Renal pelvis (tissue), 4 donors: ENCODE data around the gene CD83. TPM values are rescaled to one million over a fixed set of nuclear protein-coding genes. Genes with fewer than 3 reads are reported as not detected.

Experiments
- DNase-seq: peaks from one replicate; pipeline ENCODE4 v3.0.0-alpha.2; 2013
- polyA plus RNA-seq, 3 donors: library from polyadenylated mRNA; unstranded; fragments of 120-200 nt; gene quantifications; one replicate each; pipeline ENCODE4 v1.2.1, GENCODE V29; 2013; ENCODE audit not compliant: insufficient read length in 3 of 3

Gene CD83
- polyA plus RNA-seq, 3 donors = 9.5 to 12.7 (median 11.2) TPM

DNA sequence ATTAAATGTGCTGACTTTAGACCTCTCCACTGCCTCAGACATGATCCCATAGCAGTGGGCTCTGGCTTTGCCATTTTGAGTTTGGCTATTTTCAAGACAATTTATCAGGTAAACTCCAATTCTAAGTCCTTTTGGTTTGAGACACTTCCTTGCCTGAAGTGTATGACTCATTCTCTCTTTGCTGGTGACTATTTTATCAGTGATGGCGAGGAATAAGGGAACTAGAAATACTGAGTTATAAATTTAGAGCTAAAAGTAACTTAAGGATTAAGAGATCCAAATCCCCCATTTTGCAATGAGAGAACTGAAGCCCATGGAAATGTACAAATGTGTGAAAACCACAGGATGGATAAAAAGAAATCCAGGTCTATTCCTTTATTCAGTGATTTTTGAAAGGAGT lies 30.9 kb upstream of the CD83 start:
- DNase-seq = no peak

GRCh38 chr6:14088600-14089192 lies 28.9 kb upstream of the CD83 start:
- DNase-seq = no peak

DNA sequence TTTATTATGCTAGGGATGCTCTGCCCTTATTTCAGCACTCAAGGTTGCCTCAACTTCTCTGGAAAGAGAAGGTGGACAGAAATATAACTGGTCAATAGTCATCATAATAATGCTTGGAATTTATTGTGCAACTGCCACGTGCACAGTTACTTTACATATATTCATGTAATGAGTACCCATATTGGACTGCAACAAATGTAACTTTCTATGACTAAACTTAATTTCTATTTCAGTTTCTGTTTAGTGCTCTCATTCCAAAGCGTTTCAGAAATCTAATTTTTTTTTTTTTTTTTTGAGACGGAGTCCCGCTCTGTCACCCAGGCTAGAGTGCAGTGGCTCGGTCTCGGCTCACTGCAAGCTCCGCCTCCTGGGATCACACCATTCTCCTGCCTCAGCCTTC lies 28.3 kb upstream of the CD83 start:
- DNase-seq = no peak

- no peak for DNase-seq
These were observed 26.1 kb upstream of the CD83 start for GRCh38 chr6:14091339-14091978.

GRCh38 chr6:14092316-14092715 lies 25.3 kb upstream of the CD83 start:
- DNase-seq = no peak

- DNase-seq = no peak
These were observed 24.5 kb upstream of the CD83 start for GRCh38 chr6:14092838-14093789.

DNA sequence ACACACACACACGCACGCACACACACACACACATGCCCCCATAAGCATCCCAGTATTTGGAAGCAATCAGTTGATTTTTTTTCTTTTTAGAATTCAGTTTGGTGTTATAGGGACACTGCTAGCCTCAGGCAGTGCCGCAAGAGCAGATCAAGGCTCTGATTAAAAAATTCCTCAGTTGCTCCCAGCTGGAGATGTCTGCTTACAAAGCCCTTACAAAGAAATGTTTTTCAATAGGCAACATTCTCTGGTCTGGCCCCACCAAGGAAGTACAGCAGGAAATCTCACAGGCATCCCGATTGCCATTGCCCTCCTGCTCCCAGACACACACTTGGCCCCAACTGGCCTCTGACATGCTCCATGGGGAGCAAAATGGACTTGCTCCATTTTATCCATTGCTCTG lies 22.9 kb upstream of the CD83 start:
- no peak for DNase-seq

DNA sequence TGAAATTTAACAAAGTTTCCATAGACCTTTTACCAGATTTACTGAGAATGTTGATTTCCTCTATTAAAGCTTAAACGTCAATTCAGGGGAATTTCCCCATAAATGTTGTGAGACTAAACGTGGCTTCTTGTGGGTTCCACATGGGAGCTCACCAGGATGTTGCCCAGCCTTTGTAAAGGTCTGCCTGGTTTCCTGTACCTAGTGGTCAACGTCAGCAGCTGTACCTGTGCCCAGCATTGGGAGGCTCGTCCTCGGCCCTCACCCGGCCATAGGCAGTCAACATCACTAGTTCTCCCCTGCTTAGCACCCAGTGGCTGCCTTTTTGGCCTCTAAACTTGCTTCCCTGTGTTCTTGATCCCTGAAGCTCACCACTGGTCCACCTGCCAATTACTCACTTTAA lies 22.1 kb upstream of the CD83 start:
- no peak for DNase-seq

GRCh38 chr6:14100138-14100537 lies 17.4 kb upstream of the CD83 start:
- DNase-seq = no peak

DNA sequence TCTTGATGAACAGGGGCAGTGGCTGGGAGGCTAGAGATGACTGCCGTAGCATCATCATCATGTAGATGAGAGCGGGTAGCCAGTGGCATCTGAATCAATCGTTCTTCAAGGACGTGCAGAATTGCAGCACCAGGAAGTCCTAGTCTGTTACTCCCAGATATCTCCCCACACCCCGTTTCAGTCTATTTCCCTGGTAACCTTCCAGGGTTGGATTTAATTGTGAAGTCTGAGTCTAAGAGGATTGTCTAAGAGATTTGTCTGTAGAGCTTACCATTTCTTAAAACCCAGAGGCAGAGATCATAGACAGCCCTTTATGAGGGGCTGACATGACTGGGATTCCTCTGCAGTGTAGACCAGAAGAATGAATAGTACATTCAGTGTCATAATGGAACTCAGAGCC lies 16.6 kb upstream of the CD83 start:
- no peak for DNase-seq

DNA sequence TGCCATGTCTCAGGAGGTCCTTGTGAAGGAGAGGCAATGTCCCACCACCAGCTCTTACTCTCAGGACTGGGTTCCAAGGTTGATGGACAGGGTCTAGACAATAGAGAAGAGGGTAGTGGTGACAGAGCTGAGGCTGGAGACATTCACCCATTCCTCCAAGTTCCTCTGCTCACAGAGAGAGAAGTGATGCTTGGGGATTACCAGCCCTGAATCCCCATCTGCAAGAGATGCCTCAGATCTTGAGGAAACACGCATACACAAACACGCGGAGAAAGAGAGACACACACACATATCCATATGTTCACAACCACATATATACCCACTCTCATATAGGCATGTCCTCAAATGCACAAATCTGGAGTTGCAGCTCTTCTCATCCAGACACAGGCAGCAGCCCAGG lies 15.2 kb upstream of the CD83 start:
- DNase-seq = no peak

GRCh38 chr6:14105547-14105946 lies 12.0 kb upstream of the CD83 start:
- DNase-seq = no peak

GRCh38 chr6:14107000-14107399 lies 10.6 kb upstream of the CD83 start:
- DNase-seq = no peak

- no peak for DNase-seq
These were observed 9.7 kb upstream of the CD83 start for GRCh38 chr6:14107711-14108494.

DNA sequence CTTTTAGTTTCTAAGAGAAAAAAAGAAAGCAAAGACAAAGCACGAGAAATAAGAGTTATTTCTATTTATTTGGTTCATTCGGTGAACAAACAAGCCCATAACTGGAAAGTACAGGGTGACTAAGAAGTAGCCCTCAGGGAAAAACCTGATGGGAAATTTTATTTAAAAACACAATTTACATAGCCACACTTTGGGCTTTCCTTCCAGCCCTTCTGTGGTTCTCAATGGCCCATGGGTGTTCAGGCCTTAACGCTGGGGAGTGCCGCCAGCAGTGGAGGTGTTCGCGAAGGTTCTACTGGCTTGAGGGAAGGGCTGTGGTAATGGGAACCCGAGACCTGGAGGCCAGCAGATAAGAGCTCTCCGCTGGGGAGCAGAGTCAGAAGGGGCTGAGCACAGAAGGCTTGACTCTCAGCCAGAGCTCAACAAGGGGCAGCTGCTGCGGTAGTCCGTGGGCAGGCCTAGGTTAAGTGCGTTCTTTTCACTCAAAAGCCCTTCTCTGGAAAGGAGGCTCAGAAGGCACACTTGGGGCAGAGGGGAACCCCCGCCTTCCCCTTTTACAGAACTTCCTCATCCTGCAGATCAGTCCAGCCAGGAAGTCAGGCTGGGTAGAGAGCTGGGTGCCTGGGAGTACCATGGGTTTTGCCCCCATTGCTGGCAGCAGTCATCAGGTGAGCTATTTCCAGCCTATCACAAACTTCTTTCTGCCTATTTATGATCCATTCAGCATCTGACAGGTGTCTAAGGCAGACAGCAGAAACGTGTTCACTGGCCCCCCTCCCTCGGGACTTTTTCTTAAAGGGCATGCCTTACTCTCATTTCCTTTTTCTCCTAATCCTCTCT lies 8.8 kb upstream of the CD83 start:
- no peak for DNase-seq

DNA sequence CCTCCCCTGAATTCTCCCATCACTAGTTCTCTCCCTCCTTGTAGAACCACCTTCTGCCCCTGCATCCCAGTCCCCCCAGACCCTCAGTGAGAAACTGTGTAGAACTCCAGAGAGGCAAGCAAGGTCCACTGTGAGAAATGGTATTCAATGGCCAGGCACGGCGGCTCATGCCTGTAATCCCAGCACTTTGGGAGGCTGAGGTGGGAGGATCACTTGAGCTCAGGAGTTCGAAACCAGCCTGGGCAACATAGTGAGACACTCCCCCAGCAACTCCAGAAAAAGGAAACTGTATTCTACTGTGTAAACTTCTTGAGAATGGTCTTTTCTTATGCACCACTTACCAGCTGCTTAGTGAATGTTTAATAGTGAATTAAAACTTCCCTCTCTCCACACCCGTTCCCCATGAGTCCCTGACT lies 8.2 kb upstream of the CD83 start:
- no peak for DNase-seq

DNA sequence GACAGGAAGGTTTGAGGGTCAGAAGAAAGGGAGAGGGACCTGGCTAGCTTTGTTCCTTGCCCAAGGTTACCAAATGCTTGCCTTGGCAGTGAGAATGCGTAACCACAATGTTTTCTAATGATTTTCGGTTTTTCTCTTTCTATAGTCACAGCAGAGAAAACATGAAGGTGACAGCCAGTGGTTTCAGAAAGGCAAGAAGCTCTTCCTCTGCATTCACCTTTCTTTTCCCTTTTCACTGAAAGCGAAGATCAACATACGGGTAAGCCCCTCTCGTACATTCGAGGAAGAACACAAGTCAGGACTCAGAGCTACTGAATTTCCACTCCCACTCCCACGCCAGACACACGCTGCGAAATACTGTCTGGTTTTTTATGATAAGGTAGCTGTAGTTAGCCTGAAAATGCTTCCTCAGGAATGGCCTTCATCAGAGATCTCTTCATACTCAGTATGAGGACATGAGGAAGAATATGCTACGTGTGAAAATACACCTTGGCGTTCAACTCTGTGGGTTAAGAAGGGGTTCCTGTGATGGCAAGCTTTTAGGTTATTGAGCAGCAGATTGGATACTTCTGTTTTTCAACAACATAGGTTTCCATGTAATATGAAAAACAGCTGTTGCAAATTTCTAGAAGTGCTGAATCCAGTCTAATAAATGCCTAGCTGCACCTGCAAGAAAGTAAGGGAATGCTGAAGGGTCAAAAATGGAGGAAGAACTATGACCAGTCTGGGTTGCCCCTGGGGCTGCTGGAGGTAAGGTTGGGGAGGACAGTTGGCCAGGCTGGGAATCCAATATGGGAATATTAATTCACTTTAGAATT lies 7.4 kb upstream of the CD83 start:
- no peak for DNase-seq

- no peak for DNase-seq
These were observed 3.6 kb upstream of the CD83 start for GRCh38 chr6:14113976-14114375.

- DNase-seq = no peak
These were observed 493 bp downstream of the CD83 start for GRCh38 chr6:14118091-14118439.

- no peak for DNase-seq
These were observed 874 bp downstream of the CD83 start for GRCh38 chr6:14118446-14118845.
